LHCN-M2 (cell line): ENCODE measurements around the gene TNKS1BP1. TPM values are rescaled to one million over a fixed set of nuclear protein-coding genes. Genes with fewer than 3 reads are reported as not detected.

Experiments used
- DNase-seq: peaks from one replicate; pipeline ENCODE4 v3.0.0-alpha.2; 2012; ENCODE audit warnings: low read depth
- total RNA-seq: library from RNA; depleted of rRNA; stranded (reverse); fragments of >200 nt; gene quantifications from 2 replicates; pipeline ENCODE4 v1.2.3, GENCODE V29; 2014

Gene TNKS1BP1
- total RNA-seq, 1 experiment from 2014 or later = 114 TPM

DNA sequence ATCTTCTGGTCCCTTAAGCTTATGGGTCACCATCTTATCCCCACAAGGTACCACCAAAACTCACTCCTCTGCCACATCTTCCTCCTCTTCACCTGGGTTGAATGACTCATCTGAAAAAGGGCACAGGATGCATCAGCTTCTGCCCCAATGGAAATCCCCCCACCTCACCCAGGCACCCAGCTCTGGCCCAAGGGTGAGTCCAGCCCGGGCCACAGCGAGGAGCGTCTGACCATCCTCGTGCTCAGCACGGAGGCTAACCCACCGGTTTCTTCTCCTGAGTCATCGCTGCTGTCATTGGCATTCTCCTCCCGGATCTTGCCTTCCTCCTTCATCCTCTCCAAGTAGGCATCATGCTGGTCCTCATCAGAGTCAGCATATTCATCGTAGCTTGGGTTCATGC, 5.3 kb upstream of the TNKS1BP1 start:
- DNase-seq = no peak

DNA sequence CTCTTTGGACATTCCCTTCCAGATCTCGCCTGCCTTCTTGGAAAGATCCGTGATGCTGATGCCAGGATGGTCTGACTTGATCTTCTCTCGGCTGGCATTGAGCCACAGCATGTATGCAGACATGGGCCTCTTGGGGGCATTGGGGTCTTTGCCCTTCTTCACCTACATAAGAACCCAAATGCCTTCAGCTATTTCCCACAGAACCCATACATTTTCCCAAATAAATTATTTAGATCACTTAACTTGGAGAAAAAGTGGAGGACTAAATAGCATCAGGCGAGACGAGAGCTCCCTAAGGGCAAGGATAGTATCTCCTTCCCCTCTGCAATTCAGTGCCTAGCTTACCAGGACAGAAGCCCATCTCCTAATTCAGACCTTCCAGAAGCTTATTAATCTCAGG, 3.0 kb upstream of the TNKS1BP1 start:
- no peak for DNase-seq

DNA sequence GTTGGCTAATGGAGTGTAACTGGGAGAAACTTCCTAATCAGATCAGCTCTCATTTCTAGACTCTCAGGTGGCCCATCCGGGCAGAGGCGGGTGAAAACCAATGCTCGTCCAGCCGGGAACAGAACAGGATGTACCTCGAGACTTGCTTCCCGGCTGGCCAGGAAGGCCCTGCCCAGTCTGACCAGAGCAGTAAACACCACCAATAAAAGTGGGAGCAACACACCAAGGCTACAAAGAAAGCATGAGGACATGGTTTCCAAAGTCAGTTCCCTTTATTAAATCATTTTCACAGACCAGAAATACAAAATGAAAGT, 940 bp upstream of the TNKS1BP1 start:
- DNase-seq = no peak

DNA sequence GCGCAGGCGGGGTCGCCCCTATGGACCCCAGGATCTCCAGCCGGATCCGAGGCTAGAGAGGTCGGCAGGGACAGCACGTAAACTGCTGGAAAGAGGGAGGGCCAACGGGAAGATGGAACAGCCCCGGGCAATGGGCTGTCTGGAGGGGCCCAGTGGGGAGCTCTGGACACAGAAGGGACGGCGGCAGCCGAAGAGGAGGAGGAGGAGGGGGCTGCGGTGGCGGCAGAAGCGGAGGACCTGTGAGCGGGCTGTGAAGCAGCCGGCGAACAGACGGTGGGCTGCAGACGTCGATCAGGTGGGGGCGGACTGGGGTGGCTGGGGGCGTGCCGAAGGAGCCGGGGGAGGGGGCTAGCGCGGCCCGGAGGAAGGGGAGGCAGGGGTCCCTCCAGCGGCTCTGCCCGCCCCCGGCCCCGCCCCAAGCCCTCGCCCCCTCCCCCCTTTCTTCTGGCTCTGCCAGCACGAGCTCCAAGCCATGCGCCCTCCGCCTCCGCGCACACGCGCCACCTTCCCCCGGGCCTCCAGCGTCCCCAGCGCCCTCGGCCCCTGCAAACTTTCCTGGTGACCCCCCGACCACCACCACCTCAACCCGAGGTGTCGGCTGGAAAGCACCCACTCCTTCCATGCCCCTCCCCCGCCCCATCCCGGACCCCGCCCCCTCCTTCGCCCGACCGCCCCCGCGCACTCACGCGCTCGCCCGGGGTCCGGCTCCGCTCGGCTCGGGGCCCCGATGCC, 432 bp downstream of the TNKS1BP1 start:
- no peak for DNase-seq

DNA sequence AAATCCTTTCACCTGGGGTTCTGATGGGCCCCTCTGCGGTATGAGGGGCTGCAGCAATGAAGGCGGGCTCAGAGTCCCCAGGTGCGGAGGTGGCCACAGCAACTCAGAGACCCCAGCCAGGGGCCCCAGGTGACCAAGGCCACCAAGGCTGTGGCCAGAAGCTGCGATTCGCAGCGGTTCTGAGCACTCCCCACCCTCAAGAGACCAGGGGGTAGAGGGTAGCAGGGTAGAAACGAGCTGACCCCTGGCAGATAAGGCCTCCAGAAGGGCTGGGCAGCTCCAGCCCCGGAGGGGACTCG, 948 bp downstream of the TNKS1BP1 start:
- no peak for DNase-seq

DNA sequence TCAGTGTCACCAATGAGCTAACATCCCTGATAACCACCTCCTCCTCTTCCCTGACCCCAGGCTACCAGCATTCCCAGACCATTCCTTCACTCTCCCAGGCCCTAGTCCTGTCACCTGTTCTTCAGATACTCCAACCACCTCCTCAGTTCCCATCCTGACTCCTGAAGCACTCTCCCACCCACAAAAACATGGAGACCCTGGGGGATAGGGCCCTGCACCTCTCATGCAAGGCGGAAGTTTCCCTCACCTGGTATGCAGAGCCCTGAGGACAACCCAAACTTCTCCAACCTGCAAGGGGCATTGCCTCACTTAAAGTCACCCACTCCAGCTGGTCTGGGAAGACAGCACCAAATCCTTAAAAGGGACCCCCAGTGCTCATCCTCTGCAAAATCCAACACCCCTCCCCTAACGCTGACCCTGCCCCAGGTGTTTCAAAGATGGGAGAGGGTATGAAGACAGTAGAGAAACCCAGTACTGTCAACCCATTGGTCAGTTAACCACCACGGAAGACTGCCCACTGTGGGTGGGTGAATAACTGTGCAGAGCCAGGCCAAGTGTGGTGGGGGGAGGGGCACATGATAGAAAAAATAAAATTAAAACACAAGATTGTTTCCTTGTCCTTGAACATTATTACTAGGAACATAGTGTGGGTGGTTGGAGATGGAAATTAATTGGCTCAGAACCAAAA, 1.4 kb downstream of the TNKS1BP1 start:
- no peak for DNase-seq

DNA sequence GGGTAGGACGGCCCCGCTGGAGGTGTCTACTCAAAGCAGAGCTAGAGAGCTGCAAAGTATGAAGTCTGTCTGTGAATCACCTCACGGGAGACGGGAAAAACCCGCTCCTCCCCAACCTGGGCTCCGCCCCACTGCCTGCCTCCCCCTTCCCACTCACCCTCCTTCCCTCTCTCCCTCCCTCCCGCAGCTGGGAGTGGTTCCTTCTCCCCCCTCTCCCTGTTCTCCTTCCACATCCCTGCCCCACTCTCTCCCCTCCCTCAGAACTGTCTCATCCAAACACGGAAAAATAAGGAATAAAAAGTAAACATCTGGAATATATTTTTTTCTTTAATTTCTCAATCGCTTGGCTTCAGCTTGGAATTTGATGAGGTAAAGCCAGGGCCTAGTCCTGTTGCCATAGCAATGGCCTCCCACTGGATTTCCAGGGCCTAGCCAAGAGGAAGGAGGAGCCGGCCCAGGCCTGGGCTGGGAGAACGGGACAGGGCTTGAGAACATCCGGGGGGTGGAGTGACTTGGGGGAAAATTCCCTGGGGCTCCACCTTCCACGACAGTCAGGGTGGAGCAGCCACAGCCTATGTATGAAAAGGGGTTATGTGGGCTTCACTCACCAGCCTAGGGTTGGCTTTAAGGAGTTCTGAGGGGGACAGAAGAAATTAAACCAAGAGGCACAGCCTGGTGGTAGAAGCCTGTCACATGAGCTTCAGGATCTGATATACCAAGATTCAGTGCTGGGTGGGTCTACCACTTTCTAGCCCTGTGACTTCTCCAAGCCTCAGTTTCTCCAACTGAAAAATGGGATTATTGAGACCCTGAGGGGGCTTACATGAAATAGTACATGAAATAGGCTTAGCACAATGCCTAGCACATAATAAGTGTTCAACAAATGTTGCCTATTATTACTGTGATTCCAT, 2.2 kb downstream of the TNKS1BP1 start:
- peak; percentile 92 for DNase-seq

- DNase-seq = no peak
Measured at GRCh38 chr11:57321388-57322255, 3.1 kb downstream of the TNKS1BP1 start.

DNA sequence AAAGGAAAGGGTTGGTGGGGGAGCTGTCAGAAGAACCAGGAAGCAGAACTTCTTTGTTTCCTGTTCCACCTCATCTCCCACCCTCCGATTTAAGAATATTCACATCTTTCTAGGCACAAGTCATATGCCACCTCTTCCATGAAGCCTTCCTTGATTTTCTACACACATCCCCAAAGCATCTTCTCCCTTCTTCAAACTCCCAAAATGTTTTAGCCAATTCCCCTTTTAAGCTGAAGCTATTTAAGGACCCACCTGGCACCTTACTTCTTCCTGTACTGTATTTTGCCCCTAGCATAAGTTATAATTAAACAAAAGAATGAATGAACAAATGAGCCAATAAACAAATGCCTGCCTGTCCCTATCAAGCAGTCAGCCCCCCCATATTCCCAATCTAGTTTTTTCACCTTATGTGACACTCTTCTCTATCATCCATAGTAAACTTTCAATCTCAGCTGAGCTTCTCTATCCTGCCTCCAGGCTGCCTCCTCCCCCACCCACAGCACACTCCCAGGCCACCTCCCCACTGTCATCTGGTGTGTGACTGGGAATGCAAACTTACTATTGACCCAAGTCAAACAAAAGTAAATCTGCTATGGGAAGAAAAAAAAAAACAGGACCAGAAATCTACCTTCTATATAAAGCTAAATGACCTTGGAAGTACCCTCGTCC, 3.9 kb downstream of the TNKS1BP1 start:
- DNase-seq = no peak

DNA sequence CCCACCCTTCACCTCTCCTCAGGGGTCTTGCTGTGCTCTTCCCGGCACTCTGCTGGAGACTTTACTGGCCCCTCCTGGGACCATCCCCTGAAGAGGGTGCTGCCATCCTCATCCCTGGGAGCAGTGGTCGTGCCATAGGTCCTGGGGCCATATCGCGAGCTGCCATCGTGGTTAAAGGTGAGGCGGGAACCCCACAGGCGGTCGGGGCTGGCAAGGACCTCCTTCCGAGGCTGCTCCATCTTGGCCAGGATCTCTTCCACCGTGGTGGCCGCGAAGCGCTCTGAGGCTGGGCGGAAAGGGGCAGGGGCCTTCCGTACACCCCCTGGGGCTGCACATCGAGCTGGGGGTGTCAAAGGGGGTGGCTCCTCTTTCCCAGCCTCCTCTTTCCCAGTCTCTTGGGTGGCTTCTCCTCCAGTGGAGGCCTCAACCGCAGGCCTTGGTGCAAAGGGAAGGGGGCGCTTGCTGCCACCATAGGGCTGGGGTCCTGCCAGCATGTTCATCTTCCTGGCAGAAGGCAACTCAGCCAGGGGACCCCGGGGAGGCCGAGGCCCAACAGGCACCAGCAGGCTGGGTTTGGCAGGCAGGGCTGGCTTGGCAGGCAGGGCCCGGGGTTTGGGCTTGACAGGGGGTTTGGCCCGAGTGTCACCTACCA, 4.6 kb downstream of the TNKS1BP1 start:
- no peak for DNase-seq

- DNase-seq = no peak
Measured at GRCh38 chr11:57318178-57318577, 6.6 kb downstream of the TNKS1BP1 start.

GRCh38 chr11:57316017-57316416, 8.7 kb downstream of the TNKS1BP1 start:
- no peak for DNase-seq

GRCh38 chr11:57315491-57315890, 9.3 kb downstream of the TNKS1BP1 start:
- peak; percentile 56 for DNase-seq

DNA sequence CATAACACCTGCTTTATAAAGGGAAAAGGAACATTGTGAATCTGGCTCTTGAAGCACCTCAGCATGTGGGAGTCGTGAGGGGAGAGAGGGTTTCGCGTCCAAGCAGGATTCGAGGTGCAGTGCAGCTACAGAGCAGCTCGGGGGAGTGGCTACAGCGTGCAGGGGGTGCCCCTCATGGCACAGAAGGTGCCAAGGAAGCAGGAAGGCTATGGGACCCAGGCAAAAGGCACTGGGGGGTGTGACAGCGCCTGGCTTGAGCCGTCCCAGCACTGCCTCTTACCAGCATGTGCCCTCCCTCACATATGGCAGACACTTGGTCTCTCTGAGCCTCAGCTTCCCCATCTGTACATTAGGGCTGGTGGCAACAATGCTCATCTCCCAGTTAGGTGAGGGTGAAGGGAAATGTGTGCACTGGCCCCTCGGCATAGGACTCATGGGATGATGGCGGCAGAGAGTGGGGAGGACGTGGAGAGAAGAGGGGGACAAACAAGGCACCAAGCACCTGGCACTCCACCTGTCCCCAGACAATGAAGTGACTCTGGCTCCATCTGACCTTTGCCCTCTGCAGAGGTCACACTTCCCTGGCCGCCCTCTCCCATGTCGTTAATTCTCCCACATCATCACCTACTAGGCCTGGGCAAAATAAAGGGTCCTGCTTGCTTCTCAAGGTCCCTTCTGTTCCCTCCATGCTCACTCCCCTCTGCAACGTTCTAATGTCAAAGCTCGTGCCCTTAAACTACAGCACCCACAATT, 10.4 kb downstream of the TNKS1BP1 start:
- DNase-seq = no peak

DNA sequence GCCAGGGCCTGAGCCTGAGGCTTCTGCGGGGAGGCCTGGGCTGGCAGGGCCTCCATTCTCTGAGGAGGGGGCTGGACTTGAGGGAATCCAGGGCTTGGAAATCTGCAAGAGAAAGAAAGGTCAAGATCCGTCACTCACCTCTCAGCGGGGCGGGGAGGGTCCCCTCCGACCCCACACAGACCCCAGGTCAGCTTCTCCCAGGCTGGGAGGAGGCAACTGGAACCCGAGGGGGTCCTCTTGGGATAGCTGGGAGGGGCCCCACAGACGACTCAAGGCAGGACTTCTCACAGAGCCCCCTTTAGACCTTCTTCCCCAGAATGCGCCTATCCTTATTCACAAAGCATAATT, 11.0 kb downstream of the TNKS1BP1 start:
- no peak for DNase-seq

- no peak for DNase-seq
Measured at GRCh38 chr11:57313071-57313787, 11.5 kb downstream of the TNKS1BP1 start.

- DNase-seq = no peak
Measured at GRCh38 chr11:57312511-57313021, 12.2 kb downstream of the TNKS1BP1 start.

DNA sequence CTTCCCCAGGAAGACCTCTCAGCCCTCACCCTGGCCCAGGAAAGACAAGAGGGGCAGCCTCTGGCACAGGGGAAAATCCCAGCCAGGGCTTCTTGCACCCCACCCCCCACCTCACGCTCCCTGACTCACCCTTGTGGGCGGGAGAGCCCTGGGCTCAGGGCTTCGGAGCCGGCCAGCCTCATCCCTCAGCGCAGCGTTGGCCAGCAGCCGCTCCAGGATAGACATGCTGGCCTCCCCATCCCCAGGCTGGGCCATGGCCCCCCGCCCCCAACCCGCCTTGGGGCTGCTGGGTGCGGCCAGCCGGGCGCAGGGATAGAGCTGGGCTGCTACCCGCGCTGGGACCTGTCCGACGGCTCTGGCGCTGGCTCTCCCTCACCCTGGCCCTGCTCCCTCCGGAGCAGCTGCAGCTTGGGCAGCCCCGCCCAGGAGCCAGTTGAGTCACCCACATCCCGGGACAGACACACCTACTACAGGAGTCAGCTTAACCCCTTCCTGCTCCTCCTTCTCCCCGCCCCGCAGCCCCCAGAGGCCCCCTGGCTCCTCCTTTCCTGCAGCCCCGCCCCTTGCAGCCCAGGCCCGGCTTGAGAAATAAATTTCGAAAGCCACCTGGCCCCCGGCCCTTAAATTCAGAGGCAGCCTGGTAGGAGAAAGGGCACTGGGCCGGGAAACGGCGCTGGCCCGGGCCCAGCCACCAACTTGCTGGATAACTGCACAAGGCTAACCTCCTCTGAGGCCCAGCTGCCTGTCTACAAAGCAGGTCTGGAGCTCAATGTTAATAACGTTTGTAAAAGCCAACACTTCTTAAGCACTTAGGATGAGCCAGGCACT, 13.4 kb downstream of the TNKS1BP1 start:
- peak; percentile 97 for DNase-seq
